K562 treated with DMSO at 1 percent for 48 hours (cell line): ENCODE data around the gene PSMC4. TPM values are rescaled to one million over a fixed set of nuclear protein-coding genes. Genes with fewer than 3 reads are reported as not detected.

Experiments
- total RNA-seq: library from RNA; unstranded; fragments of 300-600 nt; gene quantifications from 2 replicates; pipeline ENCODE4 v1.2.3, GENCODE V29; 2022; ENCODE audit warnings: low replicate concordance; ENCODE audit errors: extremely low read depth

Gene PSMC4
- total RNA-seq: not detected in 2 replicates

GRCh38 chr19:39970675-39971379 lies at the start of gene PSMC4:
PSMC4 (plus strand) TSS chr19:39971165; CDS start chr19:39971203, 38 bp downstream.

GRCh38 chr19:39934584-39935363 lies 36.2 kb upstream of the PSMC4 start, which contains the start of gene FCGBP:
FCGBP (minus strand) TSS chr19:39934634.

GRCh38 chr19:39996811-39997637 lies 26.1 kb downstream of the PSMC4 start, which contains the start of gene ZNF546:
ZNF546 (plus strand) TSS chr19:39997060; CDS start chr19:39998327, 1,267 bp downstream.

Other genes starting within 250 kb of the PSMC4 start
- not detected in 2 replicates for gene CLC, start 233.1 kb upstream of the PSMC4 start, total RNA-seq
- gene LEUTX, start 192.3 kb upstream of the PSMC4 start, total RNA-seq: not detected in 2 replicates
- gene DYRK1B, start 137.0 kb upstream of the PSMC4 start, total RNA-seq: not detected in 2 replicates
- not detected in 2 replicates for gene FBL, start 124.8 kb upstream of the PSMC4 start, total RNA-seq
- not detected in 2 replicates for gene FCGBP, start 36.5 kb upstream of the PSMC4 start, total RNA-seq
- not detected in 2 replicates for gene ZNF546, start 25.9 kb downstream of the PSMC4 start, total RNA-seq
- not detected in 2 replicates for gene ZNF780B, start 85.1 kb downstream of the PSMC4 start, total RNA-seq
- not detected in 2 replicates for gene ZNF780A, start 119.8 kb downstream of the PSMC4 start, total RNA-seq
- not detected in 2 replicates for gene MAP3K10, start 220.3 kb downstream of the PSMC4 start, total RNA-seq
- not detected in 2 replicates for gene TTC9B, start 247.2 kb downstream of the PSMC4 start, total RNA-seq